Measurements from ENCODE around the gene KLK4. TPM values are rescaled to one million over a fixed set of nuclear protein-coding genes. Genes with fewer than 3 reads are reported as not detected.

Gene KLK4, protein sequence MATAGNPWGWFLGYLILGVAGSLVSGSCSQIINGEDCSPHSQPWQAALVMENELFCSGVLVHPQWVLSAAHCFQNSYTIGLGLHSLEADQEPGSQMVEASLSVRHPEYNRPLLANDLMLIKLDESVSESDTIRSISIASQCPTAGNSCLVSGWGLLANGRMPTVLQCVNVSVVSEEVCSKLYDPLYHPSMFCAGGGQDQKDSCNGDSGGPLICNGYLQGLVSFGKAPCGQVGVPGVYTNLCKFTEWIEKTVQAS
- total RNA-seq (2022; extraction: Qiagen RNA extraction): 0.14 to 0.17 TPM (median 0.16 TPM) in 3 of 5 replicates, not detected in the others

GRCh38 chr19:50911206-50912101 is at the start of gene KLK4:
KLK4 (minus strand) TSS chr19:50911395; CDS start chr19:50910738, 657 bp downstream.

DNA sequence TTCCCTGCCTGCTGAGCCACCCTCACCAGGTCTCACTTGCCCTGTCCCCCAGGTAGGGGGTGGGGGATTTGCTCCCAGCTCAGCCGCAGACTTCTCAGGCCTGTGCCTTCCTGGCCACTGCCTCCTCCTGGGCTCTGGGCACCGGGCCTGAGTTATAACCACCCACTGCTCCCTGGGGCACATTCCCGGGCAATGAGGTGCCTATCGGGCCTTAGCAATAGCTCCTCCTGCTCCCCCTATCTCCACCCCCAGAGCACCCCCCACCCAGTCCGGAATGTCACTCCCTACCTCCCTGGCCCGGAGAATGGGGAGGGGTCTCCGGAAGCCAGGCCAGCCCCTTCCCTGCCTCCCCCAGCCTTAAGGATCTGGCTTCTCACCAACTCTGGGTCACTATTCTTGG is 41.7 kb upstream of the KLK4 start, which contains the start of gene KLK5:
KLK5 (minus strand) TSS at position 129 of the 400 bp plus-strand sequence. CDS start 381 bp downstream, outside the sequence.

GRCh38 chr19:50873056-50873455 is 38.1 kb downstream of the KLK4 start, which contains the start of gene KLK2:
KLK2 (plus strand) TSS chr19:50873439; CDS start chr19:50873474, 35 bp downstream.

Other genes with a start within 250 kb of the KLK4 start
- 0.09 to 0.31 TPM (median 0.17 TPM) in 5 replicates for gene SHANK1, start 191.6 kb downstream of the KLK4 start, total RNA-seq (2022; extraction: Qiagen RNA extraction)
- 5.9 to 11.1 TPM (median 10.8 TPM) in 5 replicates for gene CLEC11A, start 188.0 kb downstream of the KLK4 start, total RNA-seq (2022; extraction: Qiagen RNA extraction)
- not detected in 5 replicates for gene GPR32, start 140.9 kb downstream of the KLK4 start, total RNA-seq (2022; extraction: Qiagen RNA extraction)
- not detected in 5 replicates for gene ACP4, start 121.0 kb downstream of the KLK4 start, total RNA-seq (2022; extraction: Qiagen RNA extraction)
- gene KLK1, start 87.6 kb downstream of the KLK4 start, total RNA-seq (2022; extraction: Qiagen RNA extraction): 0.09 to 0.29 TPM (median 0.20 TPM) in 5 replicates
- not detected in 5 replicates for gene KLK15, start 77.8 kb downstream of the KLK4 start, total RNA-seq (2022; extraction: Qiagen RNA extraction)
- gene KLK3, start 56.5 kb downstream of the KLK4 start, total RNA-seq (2022; extraction: Qiagen RNA extraction): not detected in 5 replicates
- 0.06 to 0.27 TPM (median 0.13 TPM) in 5 replicates for gene KLK2, start 38.0 kb downstream of the KLK4 start, total RNA-seq (2022; extraction: Qiagen RNA extraction)
- gene KLK5, start 41.6 kb upstream of the KLK4 start, total RNA-seq (2022; extraction: Qiagen RNA extraction): 0.09 TPM in 1 of 5 replicates, not detected in the others
- 0.15 to 0.54 TPM (median 0.22 TPM) in 5 replicates for gene KLK6, start 58.2 kb upstream of the KLK4 start, total RNA-seq (2022; extraction: Qiagen RNA extraction)
- 0.09 to 0.17 TPM in 2 of 5 replicates, not detected in the others for gene KLK7, start 72.5 kb upstream of the KLK4 start, total RNA-seq (2022; extraction: Qiagen RNA extraction)
- not detected in 5 replicates for gene KLK8, start 90.2 kb upstream of the KLK4 start, total RNA-seq (2022; extraction: Qiagen RNA extraction)
- 0.17 to 0.65 TPM (median 0.30 TPM) in 5 replicates for gene KLK10, start 108.3 kb upstream of the KLK4 start, total RNA-seq (2022; extraction: Qiagen RNA extraction)
- gene KLK11, start 115.2 kb upstream of the KLK4 start, total RNA-seq (2022; extraction: Qiagen RNA extraction): not detected in 5 replicates
- gene KLK12, start 123.6 kb upstream of the KLK4 start, total RNA-seq (2022; extraction: Qiagen RNA extraction): not detected in 5 replicates
- gene KLK13, start 153.7 kb upstream of the KLK4 start, total RNA-seq (2022; extraction: Qiagen RNA extraction): 0.06 to 0.20 TPM (median 0.15 TPM) in 5 replicates
- 0.17 to 0.61 TPM (median 0.33 TPM) in 5 replicates for gene KLK14, start 171.5 kb upstream of the KLK4 start, total RNA-seq (2022; extraction: Qiagen RNA extraction)
- gene CTU1, start 197.0 kb upstream of the KLK4 start, total RNA-seq (2022; extraction: Qiagen RNA extraction): 4.6 to 17.1 TPM (median 13.6 TPM) in 5 replicates
- 0.06 TPM in 2 of 5 replicates, not detected in the others for gene SIGLEC9, start 213.5 kb upstream of the KLK4 start, total RNA-seq (2022; extraction: Qiagen RNA extraction)
- gene SIGLEC7, start 230.9 kb upstream of the KLK4 start, total RNA-seq (2022; extraction: Qiagen RNA extraction): not detected in 5 replicates

All from A549 treated with AZD2906 at 1 μM for 4 hours (cell line).